Measurements from ENCODE around the gene HPRT1. TPM values are rescaled to one million over a fixed set of nuclear protein-coding genes. Genes with fewer than 3 reads are reported as not detected.

Gene HPRT1
- total RNA-seq, 4 donors from 2014 or later, result 8.5 to 16.1 (median 11.9) TPM

DNA sequence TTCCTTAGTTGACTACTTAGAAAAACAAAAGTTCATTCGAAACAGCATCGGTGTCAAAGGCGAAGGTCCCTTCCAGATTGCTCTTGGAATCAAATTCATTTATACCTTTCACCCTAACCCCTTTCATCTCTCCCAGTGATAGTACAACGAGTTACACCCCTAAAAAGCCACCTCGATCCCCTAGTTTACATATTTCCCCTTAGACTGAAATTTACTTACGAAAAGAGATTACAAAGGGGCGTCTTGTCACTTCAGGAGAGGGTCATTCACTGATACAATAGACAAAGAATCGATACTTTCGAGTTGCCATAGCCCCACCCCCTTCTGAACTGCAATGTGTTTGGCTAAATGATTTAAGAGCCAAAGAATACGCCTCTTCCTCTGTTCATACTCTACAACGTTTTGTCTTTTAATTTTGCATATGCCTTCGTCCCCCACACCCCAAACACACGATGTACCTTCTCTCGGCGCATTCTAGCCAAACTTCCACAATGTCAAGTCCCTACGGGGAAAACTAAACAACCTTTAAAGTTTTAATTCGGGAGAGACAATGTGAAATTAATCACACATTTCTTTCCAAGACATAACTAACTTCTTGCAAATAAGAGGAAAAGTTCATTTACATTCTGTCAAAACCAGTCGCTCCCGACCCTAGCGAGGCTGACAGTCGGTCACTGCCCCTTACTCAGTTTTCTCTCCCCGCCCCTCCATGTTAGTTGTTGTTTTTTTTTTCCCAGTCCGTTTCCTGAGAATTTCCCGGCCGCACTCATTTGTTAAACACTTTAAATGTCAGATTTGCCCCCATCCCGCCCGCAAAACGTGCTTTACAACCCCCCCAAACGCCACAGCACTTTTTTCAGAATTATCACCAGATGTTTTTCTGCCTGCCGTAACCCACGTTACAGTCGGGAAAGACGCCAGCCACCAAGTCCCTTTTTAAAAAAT lies 88.6 kb downstream of the HPRT1 start:
- WGBS, 2 donors, result 8 to 36% methylated on average over 30 to 33 of the region's 33 CpGs
- intact Hi-C loops (cut with DNase I), result no loop called here

More for the DNA sequence above, 88.6 kb downstream of the HPRT1 start:
- DNase-seq, result no peak
- Histone ChIP-seq H3K27ac (peak overlapping the region in 3 of 4 donors; percentile 11 to 73 (median 15)), H3K36me3 (no peaks in the 10 kb centered on the region), H3K4me3 (peak overlapping the region; percentile 31 to 61 (median 44)), H3K4me1 (peaks cover 0 to 43% (median 5%) of the 10 kb centered on the region in 3 donors), H3K9me3 (no peaks in the 10 kb centered on the region), H3K27me3 (peaks cover 0 to 100% (median 33%) of the 10 kb centered on the region in 4 donors)
- no peak for TF ChIP-seq POLR2A (IDR thresholded peaks at IDR 0.05)
- TF ChIP-seq, protein P1, sequence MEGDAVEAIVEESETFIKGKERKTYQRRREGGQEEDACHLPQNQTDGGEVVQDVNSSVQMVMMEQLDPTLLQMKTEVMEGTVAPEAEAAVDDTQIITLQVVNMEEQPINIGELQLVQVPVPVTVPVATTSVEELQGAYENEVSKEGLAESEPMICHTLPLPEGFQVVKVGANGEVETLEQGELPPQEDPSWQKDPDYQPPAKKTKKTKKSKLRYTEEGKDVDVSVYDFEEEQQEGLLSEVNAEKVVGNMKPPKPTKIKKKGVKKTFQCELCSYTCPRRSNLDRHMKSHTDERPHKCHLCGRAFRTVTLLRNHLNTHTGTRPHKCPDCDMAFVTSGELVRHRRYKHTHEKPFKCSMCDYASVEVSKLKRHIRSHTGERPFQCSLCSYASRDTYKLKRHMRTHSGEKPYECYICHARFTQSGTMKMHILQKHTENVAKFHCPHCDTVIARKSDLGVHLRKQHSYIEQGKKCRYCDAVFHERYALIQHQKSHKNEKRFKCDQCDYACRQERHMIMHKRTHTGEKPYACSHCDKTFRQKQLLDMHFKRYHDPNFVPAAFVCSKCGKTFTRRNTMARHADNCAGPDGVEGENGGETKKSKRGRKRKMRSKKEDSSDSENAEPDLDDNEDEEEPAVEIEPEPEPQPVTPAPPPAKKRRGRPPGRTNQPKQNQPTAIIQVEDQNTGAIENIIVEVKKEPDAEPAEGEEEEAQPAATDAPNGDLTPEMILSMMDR (IDR thresholded peaks at IDR 0.05), result no peak

Small RNAs within 50 kb of the gene (small RNA-seq; reads per million reads assigned to genes)
- gene AC004383.1, result 0 reads per million in 4 donors
- gene MIR450A1, result 0 reads per million in 4 donors
- 0 reads per million in 4 donors for gene MIR450A2
- 0.21 to 1.5 (median 0.56) reads per million in 4 donors for gene MIR450B
- 0 to 0.89 (median 0.15) reads per million in 4 donors for gene MIR503
- gene MIR542, result 0.14 to 1.8 (median 0.54) reads per million in 4 donors

Other genes starting within 250 kb of the HPRT1 start
- 1 to 10 TPM in 1 of 4 donors, under 1 TPM in 2, not detected in 1; 0.19 to 1.3 (median 0.99) TPM for gene CCDC160, start 223.0 kb upstream of the HPRT1 start, total RNA-seq
- 10 to 100 TPM; 12.3 to 16.0 (median 13.6) TPM for gene PHF6, start 86.9 kb upstream of the HPRT1 start, total RNA-seq
- under 1 TPM in 1 of 4 donors, not detected in 3; 0.38 TPM for gene PLAC1, start 198.3 kb downstream of the HPRT1 start, total RNA-seq